ENCODE results near the gene HSBP1.
A peak's percentile ranks its signal among the peaks of the same experiment; 100 is the strongest.

Gene HSBP1

DNA sequence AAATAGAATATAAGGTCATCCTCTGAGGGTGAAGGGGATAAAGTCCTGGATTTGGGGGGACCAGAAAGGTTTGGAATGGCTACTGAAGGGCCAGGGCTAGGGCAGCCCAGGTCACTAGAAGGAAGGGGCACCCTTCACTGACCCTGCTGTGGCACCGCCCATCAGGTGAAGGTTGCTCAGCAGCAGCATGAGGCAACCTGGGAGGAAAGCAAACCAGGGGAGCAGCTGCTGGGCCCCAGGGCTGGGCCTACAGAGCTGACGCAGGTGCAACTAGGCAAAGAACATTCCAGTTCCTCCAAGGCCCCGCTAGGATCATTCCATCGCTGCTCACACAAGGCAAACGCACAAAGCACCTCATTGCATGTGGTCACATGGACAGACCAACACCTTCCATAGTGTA lies 3.4 kb upstream of the HSBP1 start:
- DNase-seq, result no peak

DNA sequence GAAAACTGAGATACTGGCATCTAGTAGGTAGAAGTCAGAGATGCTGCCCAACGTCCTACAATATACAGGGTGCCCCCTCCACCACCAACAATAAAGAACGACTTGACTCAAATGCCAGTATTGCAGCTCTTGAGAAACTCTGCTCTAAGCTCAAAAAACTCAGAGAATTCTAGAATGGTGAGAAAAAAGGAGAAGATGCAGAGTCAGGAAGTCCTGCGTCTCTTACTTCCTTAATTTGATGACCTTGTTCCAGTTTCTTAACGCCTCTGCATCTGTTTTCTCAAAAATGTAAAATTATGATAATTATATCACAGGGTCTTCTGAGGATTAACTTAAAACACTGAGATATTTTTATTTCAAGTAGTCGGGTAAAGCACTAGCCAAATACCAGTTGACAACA lies 1.7 kb upstream of the HSBP1 start:
- peak; percentile 22 for DNase-seq

DNA sequence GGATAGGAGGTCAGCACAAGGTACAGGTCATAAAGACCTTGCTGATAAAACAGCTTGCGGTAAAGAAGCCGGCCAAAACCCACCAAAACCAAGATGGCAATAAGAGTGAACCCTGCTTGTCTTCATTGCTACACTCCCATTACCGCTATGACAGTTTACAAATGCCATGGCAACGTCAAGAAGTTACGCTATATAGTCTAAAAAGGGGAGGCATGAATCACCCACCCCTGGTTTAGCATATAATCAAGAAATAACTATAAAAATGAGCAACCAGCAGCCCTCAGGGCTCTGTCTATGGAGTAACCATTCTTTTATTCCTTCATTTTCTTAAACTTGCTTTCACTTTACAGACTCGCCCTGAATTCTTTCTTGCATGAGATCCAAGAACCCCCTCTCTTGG lies 1.0 kb upstream of the HSBP1 start:
- DNase-seq, result no peak

DNA sequence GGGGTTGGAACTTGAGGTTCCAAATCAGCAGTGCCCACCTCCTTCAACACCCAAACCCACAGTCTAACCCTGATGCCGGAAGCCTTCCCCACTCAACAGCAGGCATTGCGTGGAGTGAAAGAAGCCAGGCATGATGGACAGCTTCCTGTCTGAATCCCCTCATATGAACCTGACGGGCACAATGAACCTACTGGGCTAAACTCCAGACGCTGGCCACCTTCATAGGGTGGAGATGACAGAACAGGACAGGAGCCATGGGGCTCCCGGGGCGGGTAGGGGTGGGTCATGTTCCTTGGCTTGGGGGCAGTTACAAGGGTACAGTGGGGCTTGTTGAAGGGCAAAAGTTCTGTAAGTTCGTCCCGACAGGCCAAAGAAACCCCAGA lies 460 bp upstream of the HSBP1 start:
- DNase-seq, result no peak

DNA sequence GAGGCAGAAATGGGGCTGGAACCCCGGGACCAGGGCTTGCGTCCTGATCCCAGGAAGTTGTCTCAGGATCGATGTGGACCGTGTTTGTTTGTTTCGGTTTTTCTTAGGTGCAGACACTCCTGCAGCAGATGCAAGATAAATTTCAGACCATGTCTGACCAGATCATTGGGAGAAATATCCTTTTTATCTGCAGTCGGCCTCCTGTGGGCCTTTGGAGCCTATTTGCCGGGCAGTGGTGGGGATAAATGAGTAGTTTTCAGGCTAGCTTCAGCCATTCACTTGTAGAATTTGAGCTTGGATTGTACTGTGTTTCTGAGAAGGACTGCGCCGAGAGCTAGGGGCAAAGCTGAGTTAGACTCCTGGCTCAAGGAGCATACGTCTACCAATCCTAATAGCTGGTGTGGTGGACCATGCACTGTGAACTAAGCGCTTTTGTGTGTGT lies 816 bp downstream of the HSBP1 start:
- DNase-seq, result no peak

DNA sequence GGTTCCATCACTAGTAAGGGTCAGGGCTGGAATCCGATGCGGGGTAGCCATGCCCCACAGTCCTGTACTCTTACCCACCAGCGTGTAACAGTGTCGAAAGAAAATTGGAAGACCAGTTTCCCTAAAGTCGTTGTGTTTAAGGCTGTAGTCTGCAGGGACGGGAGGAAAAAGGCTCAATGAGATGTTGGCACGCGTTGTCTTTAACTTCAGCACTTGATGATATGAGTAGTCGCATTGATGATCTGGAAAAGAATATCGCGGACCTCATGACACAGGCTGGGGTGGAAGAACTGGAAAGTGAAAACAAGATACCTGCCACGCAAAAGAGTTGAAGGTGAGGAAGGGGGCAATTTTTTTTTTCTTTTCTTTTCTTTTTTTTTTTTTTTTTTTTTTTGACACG lies 1.3 kb downstream of the HSBP1 start:
- no peak for DNase-seq

DNA sequence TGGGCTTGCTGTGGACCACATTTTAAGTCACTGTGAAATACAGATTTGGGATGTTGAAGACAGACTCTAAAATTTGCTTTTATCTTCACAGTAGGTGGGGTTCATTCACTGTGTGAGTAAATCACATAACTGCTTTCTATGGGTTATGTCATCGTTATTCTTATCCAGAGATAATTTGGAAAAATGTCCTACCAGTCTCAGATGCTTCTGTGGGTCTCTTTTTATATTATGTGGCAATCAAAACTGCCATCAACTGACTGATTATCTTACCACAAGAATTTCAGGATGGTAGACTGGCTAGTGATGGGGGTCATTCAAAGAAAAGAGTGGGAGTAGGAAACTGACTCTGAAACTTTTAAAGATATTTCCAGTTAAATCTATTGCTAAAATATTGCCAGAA lies 3.1 kb downstream of the HSBP1 start:
- no peak for DNase-seq

GRCh38 chr16:83813823-83814658 lies 6.3 kb downstream of the HSBP1 start:
- peak; percentile 91 for DNase-seq

DNA sequence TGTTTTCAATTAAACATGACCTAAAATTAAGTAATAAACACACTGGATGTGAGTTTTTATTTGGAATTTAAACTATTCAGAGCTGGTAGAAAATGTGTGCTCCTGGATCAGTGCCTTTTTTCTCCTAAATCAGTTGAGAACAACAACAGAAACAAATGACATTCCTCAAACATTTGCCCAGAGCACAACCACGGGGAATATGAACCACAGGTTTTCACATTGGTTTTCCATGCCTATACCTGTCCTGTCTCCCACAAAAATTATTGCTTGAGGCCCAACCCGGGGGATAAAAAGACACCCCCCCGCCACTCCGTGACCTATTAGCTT lies 6.8 kb downstream of the HSBP1 start:
- DNase-seq, result no peak

DNA sequence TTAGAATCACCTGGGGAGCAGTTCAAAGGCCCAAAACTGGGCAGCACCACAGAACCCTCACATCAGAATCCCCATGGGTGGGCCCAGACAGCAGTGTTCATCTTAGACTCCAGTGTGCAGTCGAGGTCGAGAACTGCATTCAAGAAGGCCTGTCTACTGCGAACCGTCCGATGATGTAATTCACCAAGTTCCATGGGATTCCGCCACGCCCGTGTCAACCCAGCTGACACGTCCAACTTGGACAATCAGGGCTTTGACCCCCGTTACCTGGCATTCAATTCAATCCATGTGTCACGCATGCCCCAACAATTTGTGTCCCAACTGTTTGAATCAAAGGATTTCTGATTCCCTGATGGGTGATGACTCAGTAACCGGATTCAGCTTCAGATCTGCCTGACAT lies 9.2 kb downstream of the HSBP1 start:
- no peak for DNase-seq

GRCh38 chr16:83818276-83818675 lies 10.5 kb downstream of the HSBP1 start:
- DNase-seq, result no peak

DNA sequence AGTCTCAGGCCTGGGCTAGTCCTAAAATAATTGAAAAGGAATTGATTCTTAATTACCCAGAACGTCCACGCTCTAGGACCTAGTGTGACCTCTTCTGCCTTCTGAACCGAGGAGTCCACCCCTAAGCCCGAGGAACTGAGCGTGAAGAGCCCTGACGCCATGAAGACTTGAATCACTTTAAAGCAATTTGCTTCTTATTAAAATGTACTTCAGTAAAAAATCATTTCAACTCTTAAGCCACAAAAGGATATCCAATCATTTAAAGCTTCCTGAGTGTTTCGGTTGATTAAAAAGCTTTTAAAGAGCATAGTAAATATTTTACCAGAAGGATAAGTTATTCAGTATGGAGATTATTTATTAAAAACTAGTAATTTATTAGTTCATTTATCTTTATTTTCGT lies 11.6 kb downstream of the HSBP1 start:
- DNase-seq, result no peak

DNA sequence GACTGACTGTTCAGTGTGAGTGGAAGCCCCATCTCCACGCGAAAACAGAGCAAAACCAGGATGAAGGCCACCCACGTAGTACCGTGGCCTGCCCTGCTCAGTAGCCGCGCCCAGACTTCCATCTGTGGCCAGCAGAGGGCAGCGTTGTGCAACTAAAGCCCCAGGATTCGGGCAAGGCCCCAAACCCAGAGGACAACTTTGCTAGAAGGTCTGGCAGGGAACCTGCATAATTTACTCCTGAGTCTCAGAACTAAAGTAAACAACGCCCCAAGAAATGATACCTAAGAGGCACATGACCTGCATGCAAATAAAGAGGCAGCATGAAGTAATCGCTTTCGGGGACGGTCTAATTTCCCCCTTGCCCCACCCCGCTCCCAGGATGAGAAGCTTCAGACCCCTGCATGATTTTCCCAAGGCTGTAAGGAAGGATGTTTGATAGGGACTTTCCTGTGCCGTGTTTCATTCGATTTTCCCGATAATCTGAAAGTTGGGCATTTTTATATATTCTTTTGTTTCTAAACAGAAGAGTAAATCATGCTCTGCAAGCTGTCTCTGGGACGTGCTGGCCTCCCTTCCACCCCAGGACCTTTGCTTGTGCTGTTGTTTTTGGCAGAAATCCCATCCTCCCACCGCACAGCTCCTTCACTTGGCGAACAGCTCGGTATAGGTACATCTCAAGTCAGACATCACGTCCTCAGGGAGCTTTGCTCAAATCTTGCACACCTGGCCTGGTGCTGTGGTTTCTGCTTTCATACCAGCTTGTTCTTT lies 18.6 kb downstream of the HSBP1 start:
- peak; percentile 75 for DNase-seq

DNA sequence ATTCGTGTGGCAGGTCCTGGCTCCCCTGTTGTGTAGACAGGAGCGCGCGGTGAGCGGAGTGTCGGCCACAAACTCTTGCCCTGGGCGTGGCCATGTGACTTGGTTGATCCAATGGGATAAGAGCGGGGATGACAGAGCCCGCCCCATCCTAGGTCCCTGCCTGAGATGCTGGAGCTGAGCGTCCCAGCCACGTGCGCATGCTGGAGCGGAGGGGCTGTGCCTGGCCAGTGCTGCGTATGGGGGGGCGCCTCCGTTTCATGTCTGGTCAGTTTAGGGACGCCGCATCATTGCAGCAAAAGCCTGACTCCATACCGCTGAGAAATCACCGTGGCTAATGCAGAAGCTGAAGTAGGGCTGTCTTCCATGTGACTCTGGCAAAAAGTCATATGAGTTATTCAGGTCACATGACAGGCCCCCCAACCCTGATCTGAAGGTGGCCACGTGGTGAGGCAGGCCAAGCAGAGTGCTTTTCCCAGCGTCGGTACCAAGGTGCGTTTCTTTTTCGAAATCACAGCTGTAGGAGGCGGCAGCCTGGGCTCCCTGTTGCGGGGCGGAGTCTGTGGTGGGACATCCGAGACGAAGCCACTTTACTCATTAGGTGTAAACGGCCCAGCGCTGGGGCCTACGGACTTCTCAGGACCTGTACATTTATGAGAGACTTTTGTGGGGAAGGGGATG lies 22.5 kb downstream of the HSBP1 start:
- DNase-seq, result no peak

- no peak for DNase-seq
These were observed 23.1 kb downstream of the HSBP1 start for GRCh38 chr16:83830769-83831455.

GRCh38 chr16:83831456-83831987 lies 23.7 kb downstream of the HSBP1 start:
- no peak for DNase-seq

GRCh38 chr16:83833921-83834320 lies 26.1 kb downstream of the HSBP1 start:
- DNase-seq, result no peak

DNA sequence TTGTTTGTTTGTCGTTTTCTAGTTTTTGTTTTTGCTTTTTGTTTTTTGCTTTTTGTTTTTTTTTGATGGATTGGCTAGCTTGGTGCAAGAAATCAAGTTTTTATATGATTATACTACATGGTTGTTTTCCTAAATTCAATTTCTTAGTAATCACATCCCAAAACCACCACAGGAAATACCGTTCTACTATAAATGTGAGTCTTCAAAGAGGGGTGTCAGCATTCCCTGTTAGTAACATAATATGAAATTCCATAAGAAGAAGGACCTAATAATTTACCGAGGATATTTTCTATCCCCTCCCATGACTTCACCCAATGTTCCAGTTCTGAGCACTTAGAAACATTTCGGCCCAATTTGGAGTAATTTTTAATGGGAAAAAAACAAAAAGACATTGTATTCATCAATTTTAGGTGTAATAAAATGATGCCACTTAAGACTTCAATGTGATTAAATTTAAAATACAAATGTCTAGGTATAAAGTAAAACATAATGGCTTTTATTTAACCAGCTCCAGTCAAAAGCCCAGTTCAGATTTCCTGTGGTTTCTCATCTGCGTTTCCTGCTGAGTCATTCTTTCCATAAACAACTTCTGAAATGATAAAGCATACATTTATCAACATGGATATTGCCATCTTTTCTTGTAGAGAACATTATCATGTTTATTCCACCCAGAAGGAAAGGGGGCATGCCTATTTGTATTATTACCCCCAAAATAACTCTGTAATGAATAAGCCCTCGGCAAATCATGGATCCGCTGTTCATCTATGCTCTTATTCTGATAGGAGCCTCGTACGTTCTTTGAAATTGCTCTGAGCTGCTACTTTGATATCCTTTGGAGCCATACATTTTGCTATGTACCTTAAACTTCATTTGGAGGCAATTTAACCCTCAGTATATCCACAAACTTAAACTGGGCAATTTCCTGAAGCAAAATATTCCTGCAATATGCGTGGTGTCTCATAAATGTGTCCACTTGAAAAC lies 28.1 kb downstream of the HSBP1 start:
- no peak for DNase-seq

DNA sequence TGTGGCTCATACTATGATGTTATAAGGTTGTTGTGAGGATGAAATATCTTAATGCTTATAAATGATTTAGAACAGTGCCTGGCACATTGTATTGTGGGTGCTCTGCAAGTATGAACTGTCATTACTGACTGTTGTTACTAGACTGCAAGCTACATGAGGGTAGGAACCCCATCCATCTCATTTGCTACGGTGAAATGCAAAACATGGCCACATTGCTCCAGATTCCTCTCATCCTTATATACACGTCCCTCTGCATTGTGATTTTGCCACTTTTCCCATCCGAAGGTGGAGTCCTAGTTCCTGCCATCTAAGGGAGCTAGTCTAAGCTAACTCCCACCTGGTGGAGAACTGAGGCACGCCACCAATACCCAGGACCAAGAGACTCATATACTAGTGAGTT lies 29.8 kb downstream of the HSBP1 start:
- no peak for DNase-seq

DNA sequence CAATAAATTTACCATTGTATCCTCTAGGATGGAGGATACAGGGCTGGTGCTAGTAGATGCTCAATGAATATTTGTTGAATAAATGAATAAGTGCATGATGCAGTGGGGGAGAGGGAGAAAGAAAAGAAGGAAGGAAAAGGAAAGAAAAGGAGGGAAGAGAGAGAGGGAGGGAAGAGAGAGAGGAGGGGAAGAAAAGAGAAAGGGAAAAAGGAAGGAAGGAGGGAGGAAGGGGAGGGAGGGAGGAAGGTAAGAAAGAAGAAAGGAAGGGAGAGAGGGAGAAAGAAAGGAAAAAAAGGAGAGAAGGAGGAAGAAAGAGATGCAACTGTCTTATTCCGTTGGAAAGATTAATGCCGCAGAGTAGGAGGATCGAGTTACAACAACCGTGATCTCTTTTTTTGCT lies 30.4 kb downstream of the HSBP1 start:
- no peak for DNase-seq

GRCh38 chr16:83839561-83839960 lies 31.8 kb downstream of the HSBP1 start:
- no peak for DNase-seq
